Ovary (tissue), 9 donors: ENCODE results near the gene PARD6B. TPM values are rescaled to one million over a fixed set of nuclear protein-coding genes. Genes with fewer than 3 reads are reported as not detected.

Experiments used
- DNase-seq, 5 donors: peaks; one replicate each; pipeline ENCODE4 v3.0.0-alpha.2; 2019 to 2020
- H3K27ac ChIP-seq, 2 donors: fragments of 200-600 bp; one replicate each; pipeline versions ENCODE4 v1.5.1 to v1.8.0; 2019 to 2022
- H3K27me3 ChIP-seq: fragments of 200-600 bp; one replicate; pipeline ENCODE4 v1.8.0; 2022
- H3K36me3 ChIP-seq: fragments of 200-600 bp; sonication (generic); one replicate; pipeline ENCODE4 v1.5.1; 2019
- H3K4me1 ChIP-seq: one replicate; pipeline ENCODE4 v1.8.1; 2013; ENCODE audit warnings: mild to moderate bottlenecking, moderate library complexity; ENCODE audit not compliant: insufficient read depth
- H3K4me3 ChIP-seq: fragments of 200-600 bp; sonication (generic); one replicate; pipeline ENCODE4 v1.5.1; 2017
- H3K9me3 ChIP-seq, 2 donors: fragments of 200-600 bp in 1 of 2; sonication (generic) in 1 of 2; one replicate each; pipeline versions ENCODE4 v1.5.1 to v1.8.1; 2013 to 2019; ENCODE audit warnings: mild to moderate bottlenecking in 1 of 2, moderate library complexity in 1 of 2
- CTCF ChIP-seq, 3 donors: fragments of 450-650 bp in 2 of 3; fragments of 200-600 bp in 1 of 3; IDR thresholded peaks; one replicate each; pipeline versions ENCODE4 v1.5.1 to v1.8.0; 2016 to 2022; ENCODE audit warnings: antibody characterized with exemption in 3 of 3, mild to moderate bottlenecking in 1 of 3
- EP300 ChIP-seq: sonication (generic); formaldehyde crosslinking; IDR thresholded peaks from one replicate; pipeline ENCODE4 v1.6.1; 2017; ENCODE audit warnings: antibody characterized with exemption
- POLR2A ChIP-seq: fragments of 450-650 bp; IDR thresholded peaks from one replicate; pipeline ENCODE4 v1.6.1; 2017; ENCODE audit warnings: antibody characterized with exemption, mild to moderate bottlenecking, moderate library complexity
- WGBS, 3 donors: extraction: QIAGEN DNeasy Blood & Tissue Kit in 1 of 3; methylation state at CpG; one replicate each; pipeline versions ENCODE4 v1.1.5 to v1.1.7; 2013 to 2017; 5-methylcytosine and 5-hydroxymethylcytosine counted together
- intact Hi-C, 4 donors: fragments of 100-400 bp; cut with DNase I; formaldehyde crosslinking; loops; one replicate each; pipeline versions ENCODE4 v1.11.0 to v1.15.1; 2022 to 2023
- polyA plus RNA-seq, 2 donors: library from polyadenylated mRNA; stranded (reverse); fragments of 200-250 nt in 1 of 2; fragments of 350-450 nt in 1 of 2; fragmentation: Illumina TruSeq in 1 of 2; extraction: RNeasy Lipid Tissue Mini Kit (QIAGEN cat#74804) in 1 of 2; gene quantifications; one replicate each; pipeline ENCODE4 v1.2.3, GENCODE V29; 2013 to 2014
- total RNA-seq, 7 donors: library from RNA; depleted of rRNA in 2 of 7; stranded (reverse); fragments of >200 nt in 2 of 7; fragmentation: NEBNext Ultra II Directional in 3 of 7; extraction: Animal tissue kit (Norgen Biotek cat#: 25700) in 3 of 7; gene quantifications; one replicate each; pipeline versions ENCODE4 v1.1.0 to v1.2.4, GENCODE V29; 2016 to 2023
- donor health status: DM: no; HTN: no; CAD: no; lungs with moderate emphysema.
- donor health status: DM: no; HTN: no; CAD: no.
- donor health status: Bipolar disorder and iron deficiency.
- donor health status: DM: yes; HTN: yes; CAD: no.
- donor health status: DM: no; HTN: no; CAD: no.
- donor health status: DM: yes; HTN: yes; CAD: no.

Gene PARD6B
- total and polyA plus RNA-seq, 9 donors = 0.91 to 14.4 (median 6.0) TPM

- TF ChIP-seq EP300 (no peak), CTCF (IDR thresholded peaks at IDR 0.05) (peak in 2 of 3 donors; percentile 28 to 36)
- Histone ChIP-seq H3K36me3 (no peaks in the 10 kb centered on the region), H3K4me1 (peaks cover 7% of the 10 kb centered on the region), H3K4me3 (no peak overlapping the region), H3K9me3 (no peaks in the 10 kb centered on the region), H3K27me3 (no peaks in the 10 kb centered on the region), H3K27ac (peak overlapping the region; percentile 51 to 81)
- DNase-seq = peak; percentile 65 to 79 (median 74)
- WGBS, 3 donors = 37 to 44% (median 43%) methylated on average over 15 of the region's 15 CpGs
- intact Hi-C loops = loop anchor here in 2 of 4 donors (10.0 kb wide), 2 partner anchors 279 to 559 kb away; no protein-coding TSS in a partner anchor
These were observed 12.9 kb downstream of the PARD6B start for GRCh38 chr20:50744143-50744792.

GRCh38 chr20:50745634-50746137 lies 14.3 kb downstream of the PARD6B start:
- Histone ChIP-seq H3K9me3 (no peaks in the 10 kb centered on the region), H3K4me1 (peaks cover 7% of the 10 kb centered on the region), H3K4me3 (no peak overlapping the region), H3K27ac (peak overlapping the region in 1 of 2 donors; percentile 81), H3K36me3 (no peaks in the 10 kb centered on the region), H3K27me3 (no peaks in the 10 kb centered on the region)
- 82 to 92% (median 85%) methylated on average over 2 of the region's 2 CpGs for WGBS, 3 donors
- intact Hi-C loops = loop anchor here in 2 of 4 donors (5.0 to 10.0 kb wide), 3 partner anchors 118 to 561 kb away; no protein-coding TSS in a partner anchor
- TF ChIP-seq EP300 = no peak
- TF ChIP-seq CTCF (IDR thresholded peaks at IDR 0.05) = no peak
- TF ChIP-seq POLR2A = no peak
- no peak for DNase-seq

- 80 to 83% (median 81%) methylated on average over 3 of the region's 3 CpGs for WGBS, 3 donors
- no peaks in the 10 kb centered on the region for H3K36me3 ChIP-seq
- intact Hi-C loops = loop anchor here in 2 of 4 donors (5.0 to 10.0 kb wide), 3 partner anchors 119 to 562 kb away; no protein-coding TSS in a partner anchor
- H3K4me1 ChIP-seq = peaks cover 7% of the 10 kb centered on the region
- peak overlapping the region in 1 of 2 donors; percentile 81 for H3K27ac ChIP-seq
- DNase-seq = no peak
- H3K4me3 ChIP-seq = no peak overlapping the region
- no peaks in the 10 kb centered on the region for H3K9me3 ChIP-seq
- TF ChIP-seq CTCF (IDR thresholded peaks at IDR 0.05) = no peak
- TF ChIP-seq EP300 = no peak
- TF ChIP-seq POLR2A = no peak
- H3K27me3 ChIP-seq = no peaks in the 10 kb centered on the region
These were observed 15.0 kb downstream of the PARD6B start for GRCh38 chr20:50746138-50746940.

- peak overlapping the region in 1 of 2 donors; percentile 24 for H3K27ac ChIP-seq
- H3K27me3 ChIP-seq = no peaks in the 10 kb centered on the region
- H3K4me3 ChIP-seq = no peak overlapping the region
- 86 to 92% (median 91%) methylated on average over 2 of the region's 2 CpGs for WGBS, 3 donors
- no peak for DNase-seq
- H3K36me3 ChIP-seq = no peaks in the 10 kb centered on the region
- TF ChIP-seq EP300 (no peak), POLR2A (no peak), CTCF (IDR thresholded peaks at IDR 0.05) (no peak)
- no peaks in the 10 kb centered on the region for H3K9me3 ChIP-seq
- H3K4me1 ChIP-seq = peaks cover 7% of the 10 kb centered on the region
- intact Hi-C loops = loop anchor here in 2 of 4 donors (5.0 to 10.0 kb wide), 3 partner anchors 120 to 562 kb away; no protein-coding TSS in a partner anchor
These were observed 15.9 kb downstream of the PARD6B start for GRCh38 chr20:50747275-50747674.
